ENCODE measurements around the gene POFUT1. TPM values are rescaled to one million over a fixed set of nuclear protein-coding genes. Genes with fewer than 3 reads are reported as not detected.

Gene POFUT1
- polyA plus RNA-seq, 1 of the 3 experiments (the other 2 are of a cell fraction): 35.6 TPM

DNA sequence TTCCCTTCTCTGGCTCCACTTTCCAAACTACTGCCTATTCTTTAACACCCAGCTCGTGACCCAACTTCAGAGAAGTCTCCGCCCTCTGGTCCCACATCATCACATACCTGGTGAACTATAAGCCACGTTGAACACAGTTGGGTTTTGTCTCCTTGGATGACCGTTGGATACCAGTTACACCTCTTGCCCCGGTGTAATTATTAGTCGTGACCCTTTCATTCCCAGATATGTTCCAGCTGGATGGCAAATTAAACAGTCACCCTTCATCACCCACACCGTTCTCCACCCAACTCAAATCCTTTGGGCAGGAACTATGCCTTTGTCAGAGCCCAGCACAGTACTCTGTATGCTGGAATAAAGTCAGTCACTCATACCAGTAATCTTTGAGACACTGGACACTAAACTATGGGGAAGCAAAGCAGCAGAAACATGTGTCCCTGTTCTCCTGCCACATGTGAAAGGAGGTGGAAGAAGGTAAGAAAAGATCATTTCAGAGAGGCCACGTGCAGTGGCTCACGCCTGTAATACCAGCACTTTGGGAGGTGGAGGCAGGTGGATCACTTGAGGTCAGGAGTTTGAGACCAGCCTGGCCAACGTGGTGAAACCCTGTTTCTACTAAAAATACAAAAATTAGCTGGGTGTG, 22.6 kb upstream of the POFUT1 start:
- Histone ChIP-seq H3K9ac (no peak overlapping the region), H3K9me3 (no peaks in the 10 kb centered on the region), H3F3A (replicated peaks; ENCODE audit: insufficient read depth) (no peaks in the 10 kb centered on the region), H3K4me1 (ENCODE audit: control insufficient read depth in 1 of 2, insufficient read depth in 2 of 2, low read depth in 1 of 2, low read length in 1 of 2) (peaks cover 0 to 14% of the 10 kb centered on the region in 2 experiments; a peak in 1 of 4 replicates), H4K20me1 (ENCODE audit: insufficient read depth) (no peaks in the 10 kb centered on the region), H3K79me2 (ENCODE audit: insufficient read depth) (no peaks in the 10 kb centered on the region), H3K9me2 (no peaks in the 10 kb centered on the region), H2AFZ (ENCODE audit: low read depth) (no peak overlapping the region), H3K27ac (ENCODE audit: low read depth in 2 of 2, low read length in 1 of 2) (no peak overlapping the region), H3K4me3 (ENCODE audit: low read depth in 2 of 2, low read length in 1 of 2) (no peak overlapping the region), H3K4me2 (no peak overlapping the region), H3K27me3 (ENCODE audit: insufficient read depth) (no peaks in the 10 kb centered on the region), H3K36me3 (replicated peaks in 1 of 2; ENCODE audit: control insufficient read depth in 1 of 2, insufficient read depth in 2 of 2, low read length in 1 of 2) (no peaks in the 10 kb centered on the region)
- no peak for TF ChIP-seq YY1 (IDR thresholded peaks at IDR 0.05; ENCODE audit: low read depth)
- TF ChIP-seq, protein P1, sequence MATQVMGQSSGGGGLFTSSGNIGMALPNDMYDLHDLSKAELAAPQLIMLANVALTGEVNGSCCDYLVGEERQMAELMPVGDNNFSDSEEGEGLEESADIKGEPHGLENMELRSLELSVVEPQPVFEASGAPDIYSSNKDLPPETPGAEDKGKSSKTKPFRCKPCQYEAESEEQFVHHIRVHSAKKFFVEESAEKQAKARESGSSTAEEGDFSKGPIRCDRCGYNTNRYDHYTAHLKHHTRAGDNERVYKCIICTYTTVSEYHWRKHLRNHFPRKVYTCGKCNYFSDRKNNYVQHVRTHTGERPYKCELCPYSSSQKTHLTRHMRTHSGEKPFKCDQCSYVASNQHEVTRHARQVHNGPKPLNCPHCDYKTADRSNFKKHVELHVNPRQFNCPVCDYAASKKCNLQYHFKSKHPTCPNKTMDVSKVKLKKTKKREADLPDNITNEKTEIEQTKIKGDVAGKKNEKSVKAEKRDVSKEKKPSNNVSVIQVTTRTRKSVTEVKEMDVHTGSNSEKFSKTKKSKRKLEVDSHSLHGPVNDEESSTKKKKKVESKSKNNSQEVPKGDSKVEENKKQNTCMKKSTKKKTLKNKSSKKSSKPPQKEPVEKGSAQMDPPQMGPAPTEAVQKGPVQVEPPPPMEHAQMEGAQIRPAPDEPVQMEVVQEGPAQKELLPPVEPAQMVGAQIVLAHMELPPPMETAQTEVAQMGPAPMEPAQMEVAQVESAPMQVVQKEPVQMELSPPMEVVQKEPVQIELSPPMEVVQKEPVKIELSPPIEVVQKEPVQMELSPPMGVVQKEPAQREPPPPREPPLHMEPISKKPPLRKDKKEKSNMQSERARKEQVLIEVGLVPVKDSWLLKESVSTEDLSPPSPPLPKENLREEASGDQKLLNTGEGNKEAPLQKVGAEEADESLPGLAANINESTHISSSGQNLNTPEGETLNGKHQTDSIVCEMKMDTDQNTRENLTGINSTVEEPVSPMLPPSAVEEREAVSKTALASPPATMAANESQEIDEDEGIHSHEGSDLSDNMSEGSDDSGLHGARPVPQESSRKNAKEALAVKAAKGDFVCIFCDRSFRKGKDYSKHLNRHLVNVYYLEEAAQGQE (IDR thresholded peaks at IDR 0.05; ENCODE audit: low read depth, low read length): no peak
- TF ChIP-seq JUND (IDR thresholded peaks at IDR 0.05): no peak
- TF ChIP-seq EZH2phosphoT487 (IDR thresholded peaks at IDR 0.05; ENCODE audit: borderline replicate concordance, low read depth): no peak
- TF ChIP-seq MXI1 (IDR thresholded peaks at IDR 0.05; ENCODE audit: low read depth, low read length): no peak
- TF ChIP-seq, protein P2, sequence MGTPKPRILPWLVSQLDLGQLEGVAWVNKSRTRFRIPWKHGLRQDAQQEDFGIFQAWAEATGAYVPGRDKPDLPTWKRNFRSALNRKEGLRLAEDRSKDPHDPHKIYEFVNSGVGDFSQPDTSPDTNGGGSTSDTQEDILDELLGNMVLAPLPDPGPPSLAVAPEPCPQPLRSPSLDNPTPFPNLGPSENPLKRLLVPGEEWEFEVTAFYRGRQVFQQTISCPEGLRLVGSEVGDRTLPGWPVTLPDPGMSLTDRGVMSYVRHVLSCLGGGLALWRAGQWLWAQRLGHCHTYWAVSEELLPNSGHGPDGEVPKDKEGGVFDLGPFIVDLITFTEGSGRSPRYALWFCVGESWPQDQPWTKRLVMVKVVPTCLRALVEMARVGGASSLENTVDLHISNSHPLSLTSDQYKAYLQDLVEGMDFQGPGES (IDR thresholded peaks at IDR 0.05; ENCODE audit: low read depth, low read length): no peak
- no peak for TF ChIP-seq TCF12 (IDR thresholded peaks at IDR 0.05)
- TF ChIP-seq FOXJ3 (CRISPR knock-in tag; IDR thresholded peaks at IDR 0.05): no peak
- TF ChIP-seq GABPA (IDR thresholded peaks at IDR 0.05; ENCODE audit: low read depth): no peak
- no peak for DNase-seq
- ChIA-PET POLR2A (no interaction called here), CTCF (no interaction called here)
- 83% methylated on average over 10 of the region's 10 CpGs for WGBS (ENCODE audit: low lambda C conversion rate)

DNA sequence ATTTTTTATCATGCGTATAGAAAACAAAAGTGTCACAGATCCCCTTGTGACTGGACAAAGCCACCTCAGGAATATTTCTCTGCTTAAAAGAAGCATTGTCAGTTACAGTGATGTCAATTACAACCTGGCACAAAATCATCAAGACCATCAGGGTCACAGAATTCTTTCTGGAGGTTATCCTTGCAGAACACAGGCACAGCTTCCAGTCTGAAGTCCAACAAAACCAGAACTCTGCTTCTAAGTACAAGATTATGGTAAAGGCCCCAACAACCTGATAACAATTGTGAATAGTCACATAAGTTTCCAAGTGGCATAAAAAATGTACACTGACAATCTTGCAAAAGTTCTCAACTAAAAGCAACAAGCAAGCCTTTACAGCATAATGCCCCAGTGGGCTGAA, 21.2 kb upstream of the POFUT1 start:
- Histone ChIP-seq H3K27me3 (ENCODE audit: insufficient read depth) (no peaks in the 10 kb centered on the region), H3F3A (replicated peaks; ENCODE audit: insufficient read depth) (peaks cover 9% of the 10 kb centered on the region), H3K9me3 (no peaks in the 10 kb centered on the region), H3K4me3 (ENCODE audit: low read depth in 2 of 2, low read length in 1 of 2) (no peak overlapping the region), H2AFZ (ENCODE audit: low read depth) (no peak overlapping the region), H3K9me2 (no peaks in the 10 kb centered on the region), H3K9ac (no peak overlapping the region), H3K4me2 (no peak overlapping the region), H3K79me2 (ENCODE audit: insufficient read depth) (no peaks in the 10 kb centered on the region), H4K20me1 (ENCODE audit: insufficient read depth) (no peaks in the 10 kb centered on the region), H3K36me3 (replicated peaks in 1 of 2; ENCODE audit: control insufficient read depth in 1 of 2, insufficient read depth in 2 of 2, low read length in 1 of 2) (no peaks in the 10 kb centered on the region), H3K4me1 (ENCODE audit: control insufficient read depth in 1 of 2, insufficient read depth in 2 of 2, low read depth in 1 of 2, low read length in 1 of 2) (peaks cover 0 to 23% of the 10 kb centered on the region in 2 experiments; a peak in 2 of 4 replicates), H3K27ac (ENCODE audit: low read depth in 2 of 2, low read length in 1 of 2) (no peak overlapping the region)
- DNase-seq: no peak
- WGBS (ENCODE audit: low lambda C conversion rate): 100% methylated on average over 1 of the region's 1 CpG
- TF ChIP-seq, protein P1 (IDR thresholded peaks at IDR 0.05; ENCODE audit: low read depth, low read length): no peak
- TF ChIP-seq CTCF (IDR thresholded peaks at IDR 0.05) (no peak), RFX5 (IDR thresholded peaks at IDR 0.05; ENCODE audit: low read length) (no peak), USF1 (IDR thresholded peaks at IDR 0.05; ENCODE audit: borderline replicate concordance, low read depth) (no peak), POLR2AphosphoS5 (IDR thresholded peaks at IDR 0.05; ENCODE audit: low read depth, low read length) (no peak), GABPA (IDR thresholded peaks at IDR 0.05; ENCODE audit: low read depth) (no peak)
- CTCF ChIA-PET: no interaction called here
- POLR2A ChIA-PET: no interaction called here

All from SK-N-SH (cell line).